ENCODE results near the gene PRR16.

Gene PRR16

GRCh38 chr5:120461251-120461650 is 2.8 kb upstream of the PRR16 start:
- no peak for TF ChIP-seq CTCF (IDR thresholded peaks at IDR 0.05)
- H3K27ac ChIP-seq = no peak overlapping the region

GRCh38 chr5:120463006-120463680 is 957 bp upstream of the PRR16 start:
- TF ChIP-seq ZFX (IDR thresholded peaks at IDR 0.05; ENCODE audit: borderline replicate concordance) (no peak), CTCF (IDR thresholded peaks at IDR 0.05) (no peak)
- no peak overlapping the region for H3K27ac ChIP-seq

- peak overlapping the region; percentile 74 for H3K27ac ChIP-seq
- TF ChIP-seq ZFX (IDR thresholded peaks at IDR 0.05; ENCODE audit: borderline replicate concordance) (no peak), CTCF (IDR thresholded peaks at IDR 0.05) (no peak)
These were observed 731 bp downstream of the PRR16 start for GRCh38 chr5:120464627-120465435.

GRCh38 chr5:120465436-120465961 is 1.4 kb downstream of the PRR16 start:
- TF ChIP-seq CTCF (IDR thresholded peaks at IDR 0.05) (no peak), ZFX (IDR thresholded peaks at IDR 0.05; ENCODE audit: borderline replicate concordance) (no peak)
- H3K27ac ChIP-seq = peak overlapping the region; percentile 74

- peak overlapping the region; percentile 74 for H3K27ac ChIP-seq
These were observed 2.4 kb downstream of the PRR16 start for GRCh38 chr5:120466341-120467006.

GRCh38 chr5:120471971-120472370 is 7.9 kb downstream of the PRR16 start:
- no peak overlapping the region for H3K27ac ChIP-seq

More at GRCh38 chr5:120466341-120467006, 2.4 kb downstream of the PRR16 start:
- no peak for TF ChIP-seq ZFX (IDR thresholded peaks at IDR 0.05; ENCODE audit: borderline replicate concordance)
- TF ChIP-seq CTCF (IDR thresholded peaks at IDR 0.05) = no peak

More at GRCh38 chr5:120471971-120472370, 7.9 kb downstream of the PRR16 start:
- TF ChIP-seq ZFX (IDR thresholded peaks at IDR 0.05; ENCODE audit: borderline replicate concordance) (no peak), CTCF (IDR thresholded peaks at IDR 0.05) (no peak)

Measured in 22Rv1 (cell line).